ENCODE results near the gene GPX5.
"Not testable (repeated sequence)": the region's sequence is repeated elsewhere in the genome, so short reads cannot be mapped to it uniquely, and the experiment has no call there.

Gene GPX5

DNA sequence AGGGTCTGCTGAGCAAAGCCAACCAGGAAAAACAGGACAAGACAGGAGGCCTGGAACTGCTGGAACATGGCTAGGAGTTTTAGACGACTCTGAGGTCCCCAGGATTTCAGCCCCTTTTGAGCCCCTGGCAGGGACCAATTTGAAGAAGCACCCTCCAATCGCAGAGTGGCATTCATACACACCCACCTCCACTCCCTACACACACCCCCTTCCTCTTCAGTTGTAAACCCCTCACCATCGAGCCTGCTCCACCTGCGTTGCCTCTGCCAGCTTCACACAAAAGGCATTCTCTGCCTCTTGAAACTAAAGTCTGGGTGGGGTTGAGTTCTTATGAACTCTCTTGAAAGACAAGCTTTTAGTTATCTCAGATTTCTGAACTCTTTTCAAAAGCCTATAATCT is 10.0 kb upstream of the GPX5 start, which contains the start of gene GPX6:
TSS of gene GPX6 (minus strand) at position 118 of the 400 bp plus-strand sequence. CDS start at position 68, 50 bp downstream.
- no peak for DNase-seq

DNA sequence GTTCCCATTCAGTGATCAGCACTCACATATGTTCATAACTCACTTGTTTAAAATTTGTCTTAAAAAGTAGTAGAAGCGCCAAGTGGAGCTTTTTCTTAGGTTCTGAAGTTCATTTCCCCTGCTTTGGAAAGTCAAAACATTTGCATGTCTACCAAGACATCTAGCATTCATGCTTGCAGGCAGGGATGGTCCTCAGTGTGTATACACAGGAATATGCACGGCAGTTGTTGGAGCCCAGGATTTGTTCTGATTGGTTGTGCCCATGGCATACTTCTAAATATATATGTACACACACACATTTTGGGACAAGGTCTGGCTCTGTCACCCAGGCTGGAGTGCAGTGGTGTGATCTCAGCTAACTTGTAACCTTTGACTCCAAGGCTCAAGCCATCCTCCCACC is 7.7 kb upstream of the GPX5 start:
- no peak for DNase-seq

DNA sequence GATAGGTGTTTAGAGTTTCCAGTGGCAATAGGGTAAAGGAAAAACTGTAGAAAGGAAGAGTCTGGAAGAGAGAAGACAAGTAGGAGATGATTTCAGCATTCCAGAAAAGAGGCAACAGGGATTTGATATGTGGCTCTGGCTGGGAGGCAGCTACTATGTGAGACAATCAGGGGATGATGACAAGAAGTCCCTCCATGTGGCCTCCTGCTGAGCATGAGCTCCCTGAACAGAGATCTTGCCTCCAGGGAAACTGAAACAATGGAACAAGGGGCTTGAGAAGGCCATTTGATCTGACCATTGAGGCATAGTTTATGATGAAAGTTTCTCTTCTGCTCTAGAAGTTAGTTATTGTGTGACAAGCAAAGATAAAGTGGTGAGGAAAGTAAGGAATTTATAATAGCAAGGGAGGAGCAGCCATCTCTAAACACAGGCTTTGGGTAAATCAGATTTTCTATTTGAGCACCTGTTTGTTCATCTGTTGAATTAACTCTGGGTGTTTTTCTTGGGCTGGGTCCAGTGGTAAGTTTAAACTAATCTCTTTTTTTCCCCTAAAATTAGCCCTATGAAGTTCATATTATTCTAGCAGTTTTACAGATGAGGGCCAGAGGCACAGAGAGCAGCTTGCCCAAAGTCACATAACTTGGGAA is 3.0 kb upstream of the GPX5 start:
- no peak for DNase-seq

DNA sequence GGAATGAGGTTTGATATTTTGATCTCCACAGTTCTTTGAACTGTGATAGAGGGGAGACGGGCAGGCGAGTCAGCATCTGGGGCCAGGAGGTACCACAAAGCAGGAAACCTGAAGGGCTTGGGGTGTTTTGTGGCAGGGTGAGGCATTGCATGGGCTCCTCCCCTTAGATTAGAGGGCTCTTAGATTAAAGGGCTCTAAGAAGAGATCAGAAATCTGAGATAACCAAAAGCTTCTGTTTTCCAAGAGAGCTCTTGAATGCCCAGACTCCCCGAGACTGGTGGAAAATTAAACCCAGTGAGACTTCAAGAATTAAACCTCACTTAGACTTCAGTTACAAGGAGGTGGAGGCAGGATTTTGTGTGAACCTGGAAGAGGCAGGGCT is 2.4 kb upstream of the GPX5 start:
- DNase-seq: no peak

DNA sequence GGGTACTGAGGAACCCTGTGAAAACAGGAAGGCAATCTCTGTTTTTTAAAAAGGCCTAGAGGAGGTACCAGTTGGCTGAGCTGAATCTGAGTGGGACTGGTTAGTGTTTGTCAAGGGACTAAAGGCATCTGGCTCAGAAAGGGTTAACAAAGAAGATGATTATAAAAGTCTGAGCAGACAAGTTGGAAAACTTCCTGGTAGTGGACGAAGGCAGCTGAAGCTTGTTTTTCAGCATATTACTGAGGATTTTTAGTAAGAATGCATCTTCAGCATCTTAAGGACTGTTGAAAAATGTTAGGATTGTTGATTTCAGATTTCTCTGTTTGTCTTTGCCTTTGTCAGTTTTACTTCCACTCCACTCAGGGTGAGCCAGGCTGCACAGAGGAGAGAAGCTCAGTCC is 5.1 kb downstream of the GPX5 start:
- no peak for DNase-seq

DNA sequence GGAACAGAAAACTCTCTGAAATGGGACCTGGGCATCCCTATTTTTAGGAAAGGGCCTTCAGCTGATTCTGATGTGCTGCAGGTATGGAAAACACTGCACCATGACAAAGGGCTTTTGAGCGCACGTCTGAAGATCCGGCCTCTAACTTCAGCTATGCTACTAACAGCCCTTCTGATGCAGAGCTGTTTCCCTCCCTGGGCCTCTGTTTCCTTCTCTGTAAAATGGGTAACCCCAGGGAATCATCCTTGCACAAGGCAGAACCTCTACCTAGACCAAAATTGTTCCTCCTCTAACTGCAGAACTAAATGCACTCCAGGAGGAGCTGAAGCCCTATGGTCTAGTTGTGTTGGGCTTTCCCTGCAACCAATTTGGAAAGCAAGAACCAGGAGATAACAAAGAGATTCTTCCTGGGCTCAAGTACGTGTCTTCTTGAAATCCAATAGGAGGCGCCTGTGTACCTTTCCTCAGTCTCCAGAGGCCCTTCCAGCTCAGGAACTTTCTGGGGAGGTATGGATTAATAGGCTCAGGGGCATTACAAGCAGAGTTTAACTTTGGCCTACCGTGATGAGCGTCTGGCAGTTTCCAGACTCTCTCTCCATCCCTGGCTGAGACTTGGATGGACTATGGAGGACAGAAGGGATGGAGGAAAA is 5.9 kb downstream of the GPX5 start:
- DNase-seq: no peak

DNA sequence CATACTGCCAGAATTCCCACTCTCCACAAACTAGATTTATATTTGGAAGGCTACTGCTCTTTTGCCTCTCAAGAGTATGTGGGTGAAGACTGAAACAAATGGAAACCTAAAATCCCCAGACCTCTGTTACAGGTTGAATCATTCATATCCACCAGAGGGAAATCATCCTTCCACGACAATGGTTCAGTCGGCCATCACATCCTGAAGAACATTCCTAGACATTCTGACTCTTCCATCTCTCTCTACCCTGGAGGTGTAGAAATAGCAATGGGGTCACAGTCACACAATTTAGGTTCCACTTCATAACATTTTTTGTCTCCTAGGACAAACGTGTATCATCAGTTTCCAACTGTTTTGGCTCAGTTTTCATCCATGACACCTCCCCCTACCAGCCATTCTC is 8.6 kb downstream of the GPX5 start:
- DNase-seq: no peak

DNA sequence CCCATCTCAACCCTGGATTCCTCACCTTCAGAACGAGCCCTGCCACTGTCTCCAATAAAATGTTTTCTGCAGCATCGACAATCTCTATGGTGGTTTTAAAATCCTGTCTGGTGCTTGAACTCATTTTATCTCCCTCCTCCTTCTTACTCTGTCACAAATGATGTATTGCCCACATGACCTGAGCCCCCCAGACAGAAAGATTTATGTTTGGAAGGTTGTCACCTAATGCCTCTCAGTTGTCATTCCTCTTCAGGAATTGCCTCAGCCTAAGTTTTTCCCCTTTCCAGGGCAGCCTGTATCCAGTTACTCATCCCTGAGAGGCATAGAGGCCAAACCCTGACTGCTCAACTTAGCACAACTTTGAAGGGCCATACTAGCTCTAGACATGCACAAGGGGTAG is 9.2 kb downstream of the GPX5 start:
- DNase-seq: no peak

DNA sequence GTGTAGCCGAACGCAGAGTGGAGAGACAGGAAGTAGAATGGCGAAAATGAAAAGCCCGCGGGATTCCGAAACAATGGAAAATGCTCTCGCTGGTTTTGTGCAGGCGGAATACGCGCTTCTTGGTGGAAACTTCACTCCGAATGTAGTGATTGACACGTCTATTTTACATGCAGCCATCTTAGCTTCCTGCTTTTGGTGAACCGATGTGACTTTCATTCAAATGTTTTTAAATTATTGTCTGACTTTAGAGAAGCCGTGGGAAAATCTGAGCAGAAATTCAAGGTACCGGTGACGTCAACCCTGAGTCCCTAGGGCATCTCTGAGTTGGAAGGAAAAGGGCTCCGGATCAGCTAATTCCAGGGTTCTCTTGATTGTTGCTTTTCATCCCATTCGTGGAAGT is 11.4 kb downstream of the GPX5 start:
- DNase-seq: no peak

DNA sequence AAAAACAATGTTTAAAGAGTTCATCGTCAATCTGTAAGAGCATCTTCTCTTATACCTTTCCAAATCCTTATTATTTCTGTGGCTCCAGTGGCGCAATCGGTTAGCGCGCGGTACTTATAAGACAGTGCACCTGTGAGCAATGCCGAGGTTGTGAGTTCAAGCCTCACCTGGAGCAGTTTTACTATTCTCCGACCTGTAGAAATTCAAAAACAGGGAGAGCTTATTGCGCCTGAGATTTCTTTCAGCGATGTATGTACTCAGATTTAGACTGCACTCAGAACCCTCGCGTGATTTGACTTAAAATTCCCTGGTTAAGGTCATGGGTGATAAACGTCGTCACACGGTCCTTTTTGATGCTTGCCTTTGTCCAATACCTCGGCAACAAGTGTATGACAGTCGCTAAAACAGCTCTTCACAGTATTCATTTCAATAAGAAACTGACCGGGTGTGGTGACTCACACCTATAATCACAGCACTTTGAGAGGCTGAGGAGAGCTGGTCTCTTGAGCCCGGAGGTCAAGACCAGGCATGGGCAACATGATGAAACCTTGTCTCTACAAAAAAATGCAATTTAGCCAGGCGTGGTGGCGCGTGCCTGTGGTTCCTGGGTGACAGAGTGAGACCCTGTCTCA is 11.9 kb downstream of the GPX5 start:
- no peak for DNase-seq

DNA sequence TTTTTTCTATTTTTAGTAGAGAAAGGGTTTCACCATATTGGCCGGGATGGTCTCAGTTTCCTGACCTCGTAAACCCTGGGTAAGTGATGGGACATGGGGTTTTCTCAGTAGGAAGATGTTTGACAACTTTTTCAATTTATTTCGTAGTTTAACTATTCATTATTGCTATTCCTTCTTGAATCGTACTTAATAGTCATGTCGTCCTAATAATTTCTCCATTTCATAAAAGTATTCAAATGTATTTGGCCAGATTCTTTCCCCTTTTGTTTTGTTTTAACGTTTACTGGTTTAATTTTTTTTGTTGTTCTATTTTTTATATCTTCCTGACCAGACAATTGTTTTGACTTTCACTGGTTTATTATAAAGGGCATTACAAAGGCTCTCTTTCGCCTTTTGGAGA is 16.3 kb downstream of the GPX5 start:
- DNase-seq: no peak

DNA sequence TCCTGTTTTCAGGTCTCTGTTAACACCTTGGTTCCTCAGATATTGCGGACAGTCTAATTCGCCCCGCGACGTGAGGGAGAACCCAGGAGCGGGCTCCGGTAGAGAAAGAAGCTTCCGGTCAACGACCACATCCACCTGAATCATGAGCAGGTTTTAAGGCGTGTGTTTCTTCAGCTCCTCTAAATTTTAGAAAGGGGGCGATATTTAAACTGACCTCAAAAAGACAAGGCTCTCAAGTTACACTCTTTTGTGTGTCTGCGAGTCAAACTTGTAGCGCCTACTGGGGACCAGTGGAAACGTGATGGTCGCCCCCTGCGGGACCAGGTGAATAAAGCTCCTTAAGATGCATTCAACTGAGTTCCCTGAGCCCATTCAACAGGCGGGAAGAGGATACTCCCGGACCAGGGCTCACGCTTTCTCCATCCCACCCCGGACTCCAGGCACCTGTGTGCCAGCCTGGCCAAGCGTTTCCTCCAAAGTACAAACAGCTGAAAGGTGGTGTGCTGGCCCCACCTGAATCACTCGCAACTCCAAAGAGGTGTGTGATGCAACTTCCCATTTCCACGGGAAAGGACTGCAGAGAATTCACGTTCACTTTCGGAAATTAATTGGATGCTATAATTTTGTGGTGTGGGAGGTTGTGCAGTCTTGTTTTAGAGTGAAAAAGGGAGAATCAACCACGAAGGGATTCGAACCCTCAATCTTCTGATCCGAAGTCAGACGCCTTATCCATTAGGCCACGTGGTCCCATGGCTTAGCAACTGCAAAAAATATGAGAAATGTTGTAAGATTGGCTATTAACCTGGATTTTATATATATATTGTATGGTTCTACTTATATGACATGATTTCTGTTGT is 17.0 kb downstream of the GPX5 start:
- no peak for DNase-seq

DNA sequence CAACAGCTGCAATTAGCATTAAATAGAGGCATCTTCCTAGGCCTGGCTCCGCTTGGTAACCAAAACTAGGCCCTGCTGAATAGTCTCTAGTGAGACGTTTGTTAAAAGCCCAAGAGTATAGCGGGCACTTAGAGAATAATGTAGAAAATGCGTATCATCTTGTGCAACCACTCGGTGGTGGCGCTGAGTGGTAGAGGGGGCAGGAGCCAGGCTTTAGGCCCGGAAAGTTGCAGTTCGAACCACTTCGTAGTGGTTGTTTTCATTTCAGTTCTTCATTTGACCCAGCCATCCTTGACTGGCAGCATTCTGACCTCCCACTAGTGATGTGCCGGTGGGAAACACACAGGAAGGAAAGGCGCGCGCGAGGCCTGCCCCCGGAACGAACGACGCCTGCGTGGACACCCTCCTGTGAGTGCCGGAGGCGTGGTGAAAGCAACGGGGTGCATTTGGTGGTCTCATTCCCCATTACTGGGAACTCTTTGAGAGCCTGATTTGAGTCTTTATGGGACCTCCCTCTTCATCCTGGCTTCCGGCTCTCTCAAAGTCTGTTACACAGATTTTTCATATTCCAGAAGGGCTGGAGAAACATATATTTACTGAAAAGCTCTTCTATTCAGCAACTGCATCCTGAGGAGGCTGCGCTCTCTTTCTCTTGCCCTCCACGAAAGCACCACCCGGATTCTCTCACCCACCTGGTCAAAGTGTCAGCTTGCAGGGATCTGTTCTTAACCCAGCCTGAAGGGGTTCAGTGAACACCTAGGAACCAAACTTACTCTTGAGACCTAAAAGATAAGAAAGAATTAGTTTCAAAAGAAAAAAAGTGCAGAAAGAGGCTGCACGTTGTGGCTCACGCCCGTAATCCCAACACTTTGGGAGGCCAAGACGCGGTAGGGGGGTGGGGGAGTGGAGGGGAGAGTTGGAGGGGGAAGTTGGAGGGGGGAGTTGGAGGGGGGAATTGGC is 18.2 kb downstream of the GPX5 start:
- DNase-seq: no peak

DNA sequence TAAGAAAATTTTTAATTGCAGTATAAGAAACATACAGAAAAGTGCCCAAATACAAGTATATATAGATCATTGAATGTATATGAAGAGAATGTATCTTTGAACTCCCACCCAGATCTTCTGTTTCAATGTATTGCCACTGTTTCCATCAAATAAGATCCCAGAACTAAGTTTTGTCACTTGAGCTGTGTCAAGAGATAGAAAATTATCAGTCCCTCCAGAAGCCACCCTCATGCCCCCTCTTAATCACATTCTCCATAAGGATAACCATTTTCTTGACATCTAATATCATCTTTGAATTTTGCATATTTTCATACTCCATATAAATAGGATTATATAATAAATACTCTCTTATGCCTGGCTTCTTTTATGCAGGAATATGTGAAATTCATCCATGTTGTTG is 20.3 kb downstream of the GPX5 start:
- DNase-seq: no peak

DNA sequence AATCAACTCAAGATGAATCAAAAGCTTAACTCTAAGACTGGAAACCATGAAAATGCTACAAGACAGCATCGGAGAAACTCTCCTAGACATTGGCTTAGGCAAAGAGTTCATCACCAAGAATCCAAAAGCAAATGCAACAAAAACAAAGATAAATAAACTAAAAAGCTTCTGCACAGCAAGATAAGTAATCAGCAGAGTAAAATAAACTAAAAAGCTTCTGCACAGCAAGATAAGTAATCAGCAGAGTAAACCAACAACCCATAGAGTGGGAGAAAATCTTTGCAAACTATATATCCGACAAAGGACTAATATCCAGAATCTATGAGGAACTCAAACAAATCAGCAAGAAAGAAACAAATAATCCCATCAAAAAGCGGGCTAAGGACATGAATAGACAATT is 21.3 kb downstream of the GPX5 start:
- DNase-seq: not testable (repeated sequence)

DNA sequence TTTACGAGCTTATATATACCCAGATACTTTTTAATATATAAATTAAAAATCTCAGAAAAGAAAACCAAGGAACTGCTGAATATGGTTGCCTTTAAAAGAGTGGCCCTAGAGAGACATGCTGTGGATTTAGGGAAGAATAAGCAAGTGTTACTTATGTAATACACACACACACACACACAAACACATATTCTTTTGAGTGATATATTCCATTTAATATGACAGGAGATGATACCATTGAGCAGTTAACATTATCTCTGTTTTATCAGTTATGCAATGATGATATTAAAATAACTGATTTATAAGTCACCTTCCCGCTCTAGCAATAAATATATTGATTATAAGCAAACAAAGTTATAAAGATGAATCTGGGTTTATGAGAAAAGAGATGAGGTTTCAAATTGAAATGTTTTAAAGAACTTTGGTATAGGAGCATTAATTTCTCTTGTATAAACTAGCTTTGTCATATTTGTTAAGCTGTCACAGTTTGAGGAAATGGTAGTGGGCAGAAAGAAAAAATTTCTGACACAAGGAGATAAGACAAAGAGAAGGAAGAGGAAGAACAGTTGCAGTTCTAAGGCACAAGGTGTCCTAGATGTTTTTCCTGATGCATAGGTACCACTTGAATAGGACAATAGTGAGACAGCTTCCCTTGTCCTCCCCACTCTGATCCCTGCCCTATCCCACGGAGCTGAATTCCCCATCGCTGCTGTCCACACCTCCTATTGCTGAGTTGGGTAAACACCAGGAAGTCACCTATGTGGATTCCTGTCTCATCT is 26.4 kb downstream of the GPX5 start:
- no peak for DNase-seq

DNA sequence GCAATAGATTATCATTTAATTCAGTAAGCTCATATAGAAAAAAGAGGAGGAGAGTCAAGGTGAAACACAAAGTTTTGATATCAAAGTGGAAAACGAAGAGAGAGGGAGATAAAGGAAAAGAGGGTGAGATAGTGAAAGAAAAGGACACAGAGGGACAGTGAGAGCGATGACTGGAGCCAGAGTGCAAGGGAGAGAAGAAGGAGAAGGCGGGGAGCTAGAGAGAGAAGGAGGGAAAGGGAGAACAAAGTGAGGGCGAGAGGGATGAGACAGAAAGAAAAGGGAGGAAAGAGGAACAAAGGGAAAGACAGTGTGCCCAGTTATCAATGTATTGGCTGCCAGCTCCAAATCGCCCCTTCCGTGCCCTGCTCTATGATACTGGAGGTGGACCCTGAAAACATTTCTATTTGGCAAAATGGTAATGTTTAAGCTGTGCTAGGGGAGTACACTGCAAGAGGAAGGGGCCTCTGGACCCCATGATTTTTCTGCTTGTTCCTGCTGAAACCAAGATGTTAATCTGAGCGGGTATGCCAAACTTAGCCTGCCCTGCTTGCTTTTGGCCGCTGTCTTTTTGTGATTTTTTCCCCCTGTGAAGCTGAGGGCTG is 27.8 kb downstream of the GPX5 start:
- no peak for DNase-seq

DNA sequence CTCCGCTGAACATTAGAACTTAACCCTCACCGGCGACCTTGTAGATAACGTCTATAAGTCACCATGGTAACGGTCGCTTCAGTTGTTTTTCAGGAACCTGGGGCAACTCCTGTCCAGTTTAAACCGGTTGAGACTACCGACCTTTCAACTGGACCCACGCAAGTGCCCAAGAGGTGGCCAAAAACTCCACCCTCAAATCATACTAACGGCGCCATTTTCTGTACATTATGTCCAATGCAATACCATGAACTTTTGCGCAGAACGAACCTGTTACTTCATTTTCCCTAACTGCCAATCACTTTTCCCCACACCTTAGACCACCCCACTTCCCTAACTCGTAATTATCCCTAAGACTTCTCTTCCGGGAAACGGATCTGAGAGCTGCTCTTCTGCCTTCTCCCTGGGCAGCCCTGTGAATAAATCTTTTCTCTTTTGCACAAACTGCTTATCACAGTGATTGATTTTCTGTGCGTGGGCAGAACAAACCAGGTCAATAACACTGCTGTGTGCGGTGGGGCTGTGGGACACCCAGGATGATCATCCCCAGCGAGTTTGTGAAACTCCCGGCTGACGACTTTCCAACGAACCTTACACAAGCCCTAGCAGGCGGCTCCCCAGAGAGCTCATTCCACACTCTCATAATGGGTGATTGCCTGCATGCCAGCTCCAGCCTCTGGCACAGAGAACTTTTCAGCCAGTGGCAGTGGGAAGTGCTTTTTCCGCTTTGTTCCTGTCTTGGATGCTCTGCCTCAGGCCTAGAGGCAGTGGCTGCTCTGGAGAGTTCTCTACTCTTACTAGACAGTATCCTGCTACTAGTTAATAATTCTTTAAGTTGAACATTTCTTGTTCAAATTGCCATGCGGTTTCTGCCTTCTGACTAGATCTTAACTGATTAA is 28.6 kb downstream of the GPX5 start:
- no peak for DNase-seq

DNA sequence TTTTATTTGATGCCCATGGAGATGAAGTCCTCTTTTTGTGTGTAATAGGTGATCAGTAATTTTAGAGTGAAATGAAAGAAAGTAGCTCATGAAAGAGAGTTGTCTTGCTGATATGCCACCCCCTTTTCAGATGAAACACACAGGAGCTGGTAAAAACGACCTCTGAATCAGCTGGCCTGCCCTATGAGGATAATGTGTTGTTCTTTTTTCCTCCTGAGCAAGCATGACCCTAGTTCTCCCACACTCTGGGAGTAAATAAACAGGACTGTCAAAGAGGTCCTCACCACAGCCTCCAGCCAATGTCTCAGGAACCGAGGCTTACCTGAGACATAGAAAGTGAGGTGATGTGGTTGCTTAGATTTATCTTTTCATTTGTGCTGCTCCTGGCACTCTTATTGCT is 29.5 kb downstream of the GPX5 start:
- DNase-seq: no peak

DNA sequence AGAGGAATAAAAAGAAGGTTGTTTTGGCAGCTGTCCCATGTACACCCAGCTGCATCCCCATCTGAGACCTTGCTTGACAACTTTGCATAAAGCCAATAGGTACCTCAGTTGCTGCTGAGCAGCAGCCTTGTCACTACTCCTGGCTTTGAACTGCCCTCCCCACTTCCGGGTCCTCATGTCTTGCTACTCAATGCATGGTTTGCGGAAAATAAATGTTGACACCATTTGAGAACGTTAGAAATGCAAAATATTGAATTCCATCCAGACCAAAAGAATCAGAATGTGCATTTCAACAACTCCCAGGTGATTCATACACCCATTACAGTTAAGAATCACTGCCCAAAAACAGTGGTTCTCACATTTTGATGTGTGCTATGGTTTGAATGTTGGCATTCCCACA is 32.9 kb downstream of the GPX5 start:
- no peak for DNase-seq

All from NCI-H187 treated with DMSO at 0.1 percent for 48 hours (cell line).